ENCODE measurements around the gene ZNF211.

The ZNF211 gene

DNA sequence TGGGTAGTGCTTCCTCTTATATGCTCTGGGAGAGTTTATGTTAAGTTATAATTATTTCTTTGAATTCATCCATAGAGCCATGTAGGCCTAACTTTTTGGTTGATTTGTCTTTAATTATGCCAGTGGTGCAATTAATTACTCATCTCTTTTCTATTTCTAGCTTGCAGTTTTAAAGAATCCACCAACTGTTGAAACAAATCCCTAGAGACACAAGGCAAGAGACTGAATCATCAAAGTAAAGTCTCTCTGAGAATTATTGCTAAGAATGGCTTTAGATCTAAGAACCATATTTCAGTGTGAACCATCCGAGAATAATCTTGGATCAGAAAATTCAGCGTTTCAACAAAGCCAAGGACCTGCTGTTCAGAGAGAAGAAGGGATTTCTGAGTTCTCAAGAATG, 42.9 kb downstream of the ZNF211 start:
- peak overlapping the region; percentile 22 for H3K9ac ChIP-seq (ENCODE audit: low read length)
- no peak overlapping the region for H3K23ac ChIP-seq (ENCODE audit: low read length in 2 of 2)
- no peak overlapping the region for H4K91ac ChIP-seq (ENCODE audit: low read length)
- no peaks in the 10 kb centered on the region for H3K79me1 ChIP-seq (replicated peaks; ENCODE audit: low read length, poor library complexity, severe bottlenecking)
- no peaks in the 10 kb centered on the region for H3K36me3 ChIP-seq (ENCODE audit: control insufficient read depth in 1 of 2, insufficient read depth in 2 of 2, low read depth in 1 of 2, low read length in 2 of 2)
- no peak overlapping the region for H3K14ac ChIP-seq (ENCODE audit: low read length in 2 of 2)
- no peak overlapping the region for H4K8ac ChIP-seq (ENCODE audit: low read length)
- no peak overlapping the region for H3K4ac ChIP-seq (ENCODE audit: low read depth in 1 of 2, low read length in 2 of 2)
- DNase-seq: no peak
- 90% methylated on average over 2 of the region's 2 CpGs for WGBS
- no peak overlapping the region for H3K27ac ChIP-seq (ENCODE audit: low read length, poor library complexity, severe bottlenecking)
- no peak overlapping the region for H2AFZ ChIP-seq (ENCODE audit: low read depth, low read length)
- no peaks in the 10 kb centered on the region for H3K9me3 ChIP-seq (ENCODE audit: control insufficient read depth, low read length)
- H2BK120ac ChIP-seq (ENCODE audit: low read depth, low read length): no peak overlapping the region
- H2BK12ac ChIP-seq (ENCODE audit: low read length in 2 of 2): no peak overlapping the region
- no peak overlapping the region for H2BK15ac ChIP-seq (ENCODE audit: low read depth, poor library complexity, severe bottlenecking)
- no peak overlapping the region for H2BK5ac ChIP-seq (ENCODE audit: low read depth, low read length, poor library complexity, severe bottlenecking)
- no peaks in the 10 kb centered on the region for H3K27me3 ChIP-seq (ENCODE audit: control insufficient read depth in 1 of 2, insufficient read depth in 1 of 2, low read length in 2 of 2)
- no peak overlapping the region for H3K4me2 ChIP-seq (ENCODE audit: low read length, poor library complexity, severe bottlenecking)
- peak overlapping the region in 1 of 2 experiments; percentile 23 for H3K4me3 ChIP-seq (ENCODE audit: insufficient read depth in 1 of 2, low read depth in 1 of 2, low read length in 2 of 2)
- H2AK5ac ChIP-seq (ENCODE audit: low read length, severe bottlenecking): no peak overlapping the region
- H3K4me1 ChIP-seq (ENCODE audit: control insufficient read depth, insufficient read depth, low read depth, low read length): no peaks in the 10 kb centered on the region
- H3K18ac ChIP-seq (ENCODE audit: low read depth in 1 of 2, low read length in 2 of 2): no peak overlapping the region

- peak overlapping the region in 1 of 2 experiments; percentile 56 for H3K14ac ChIP-seq (ENCODE audit: low read length in 2 of 2)
- H3K18ac ChIP-seq (ENCODE audit: low read depth in 1 of 2, low read length in 2 of 2): peak overlapping the region in 1 of 2 experiments; percentile 90
- H3K27ac ChIP-seq (ENCODE audit: low read length, poor library complexity, severe bottlenecking): no peak overlapping the region
- H2BK15ac ChIP-seq (ENCODE audit: low read depth, poor library complexity, severe bottlenecking): no peak overlapping the region
- H4K91ac ChIP-seq (ENCODE audit: low read length): peak overlapping the region; percentile 72
- H3K23ac ChIP-seq (ENCODE audit: low read length in 2 of 2): peak overlapping the region in 1 of 2 experiments; percentile 91
- peaks cover 9% of the 10 kb centered on the region for H3K4me1 ChIP-seq (ENCODE audit: control insufficient read depth, insufficient read depth, low read depth, low read length)
- peak overlapping the region; percentile 73 for H2AFZ ChIP-seq (ENCODE audit: low read depth, low read length)
- peak overlapping the region; percentile 88 for H3K9ac ChIP-seq (ENCODE audit: low read length)
- peak overlapping the region; percentile 85 for H4K8ac ChIP-seq (ENCODE audit: low read length)
- H2BK12ac ChIP-seq (ENCODE audit: low read length in 2 of 2): no peak overlapping the region
- H3K4me3 ChIP-seq (ENCODE audit: insufficient read depth in 1 of 2, low read depth in 1 of 2, low read length in 2 of 2): peak overlapping the region; percentile 82 to 94
- peak overlapping the region; percentile 84 for H3K4me2 ChIP-seq (ENCODE audit: low read length, poor library complexity, severe bottlenecking)
- 6% methylated on average over 19 of the region's 19 CpGs for WGBS
- peak overlapping the region; percentile 35 for H2AK5ac ChIP-seq (ENCODE audit: low read length, severe bottlenecking)
- no peak overlapping the region for H2BK5ac ChIP-seq (ENCODE audit: low read depth, low read length, poor library complexity, severe bottlenecking)
- no peaks in the 10 kb centered on the region for H3K27me3 ChIP-seq (ENCODE audit: control insufficient read depth in 1 of 2, insufficient read depth in 1 of 2, low read length in 2 of 2)
- peaks cover 35% of the 10 kb centered on the region for H3K9me3 ChIP-seq (ENCODE audit: control insufficient read depth, low read length)
- no peak overlapping the region for H2BK120ac ChIP-seq (ENCODE audit: low read depth, low read length)
- H3K4ac ChIP-seq (ENCODE audit: low read depth in 1 of 2, low read length in 2 of 2): peak overlapping the region; percentile 59 to 67
- no peak for DNase-seq
- H3K36me3 ChIP-seq (ENCODE audit: control insufficient read depth in 1 of 2, insufficient read depth in 2 of 2, low read depth in 1 of 2, low read length in 2 of 2): peaks cover 35 to 37% of the 10 kb centered on the region in 2 experiments
- H3K79me1 ChIP-seq (replicated peaks; ENCODE audit: low read length, poor library complexity, severe bottlenecking): peaks cover 37% of the 10 kb centered on the region
Measured at GRCh38 chr19:57682226-57682766, 49.3 kb downstream of the ZNF211 start.

DNA sequence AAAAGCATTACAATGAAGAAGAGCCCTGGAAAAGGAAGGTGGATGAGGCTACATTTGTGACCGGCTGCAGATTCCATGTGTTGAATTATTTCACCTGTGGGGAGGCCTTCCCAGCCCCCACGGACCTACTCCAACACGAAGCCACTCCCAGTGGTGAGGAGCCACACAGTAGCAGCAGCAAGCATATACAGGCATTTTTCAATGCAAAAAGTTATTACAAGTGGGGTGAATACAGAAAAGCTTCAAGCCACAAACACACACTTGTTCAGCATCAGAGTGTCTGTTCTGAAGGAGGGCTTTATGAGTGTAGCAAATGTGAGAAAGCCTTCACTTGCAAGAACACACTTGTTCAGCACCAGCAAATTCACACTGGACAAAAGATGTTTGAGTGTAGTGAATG, 53.8 kb downstream of the ZNF211 start:
- DNase-seq: no peak
- Histone ChIP-seq H3K4ac (ENCODE audit: low read depth in 1 of 2, low read length in 2 of 2) (no peak overlapping the region), H3K79me1 (replicated peaks; ENCODE audit: low read length, poor library complexity, severe bottlenecking) (peaks cover 53% of the 10 kb centered on the region), H2AFZ (ENCODE audit: low read depth, low read length) (no peak overlapping the region), H4K91ac (ENCODE audit: low read length) (no peak overlapping the region), H3K18ac (ENCODE audit: low read depth in 1 of 2, low read length in 2 of 2) (no peak overlapping the region), H3K36me3 (ENCODE audit: control insufficient read depth in 1 of 2, insufficient read depth in 2 of 2, low read depth in 1 of 2, low read length in 2 of 2) (peaks cover 42 to 51% of the 10 kb centered on the region in 2 experiments), H3K27me3 (ENCODE audit: control insufficient read depth in 1 of 2, insufficient read depth in 1 of 2, low read length in 2 of 2) (no peaks in the 10 kb centered on the region), H2BK12ac (ENCODE audit: low read length in 2 of 2) (no peak overlapping the region), H3K23ac (ENCODE audit: low read length in 2 of 2) (no peak overlapping the region), H3K4me3 (ENCODE audit: insufficient read depth in 1 of 2, low read depth in 1 of 2, low read length in 2 of 2) (peak overlapping the region in 1 of 2 experiments; percentile 52), H3K27ac (ENCODE audit: low read length, poor library complexity, severe bottlenecking) (no peak overlapping the region), H3K4me2 (ENCODE audit: low read length, poor library complexity, severe bottlenecking) (no peak overlapping the region), H2BK15ac (ENCODE audit: low read depth, poor library complexity, severe bottlenecking) (no peak overlapping the region), H3K9me3 (ENCODE audit: control insufficient read depth, low read length) (peaks cover 69% of the 10 kb centered on the region), H3K9ac (ENCODE audit: low read length) (no peak overlapping the region), H2AK5ac (ENCODE audit: low read length, severe bottlenecking) (no peak overlapping the region), H2BK5ac (ENCODE audit: low read depth, low read length, poor library complexity, severe bottlenecking) (no peak overlapping the region), H2BK120ac (ENCODE audit: low read depth, low read length) (no peak overlapping the region), H4K8ac (ENCODE audit: low read length) (no peak overlapping the region), H3K14ac (ENCODE audit: low read length in 2 of 2) (no peak overlapping the region), H3K4me1 (ENCODE audit: control insufficient read depth, insufficient read depth, low read depth, low read length) (peaks cover 9% of the 10 kb centered on the region)
- WGBS: 100% methylated on average over 2 of the region's 3 CpGs

- H2BK5ac ChIP-seq (ENCODE audit: low read depth, low read length, poor library complexity, severe bottlenecking): no peak overlapping the region
- H3K4me2 ChIP-seq (ENCODE audit: low read length, poor library complexity, severe bottlenecking): no peak overlapping the region
- no peak overlapping the region for H2BK15ac ChIP-seq (ENCODE audit: low read depth, poor library complexity, severe bottlenecking)
- H3K27ac ChIP-seq (ENCODE audit: low read length, poor library complexity, severe bottlenecking): no peak overlapping the region
- no peak overlapping the region for H2AK5ac ChIP-seq (ENCODE audit: low read length, severe bottlenecking)
- no peak overlapping the region for H3K18ac ChIP-seq (ENCODE audit: low read depth in 1 of 2, low read length in 2 of 2)
- H3K4me3 ChIP-seq (ENCODE audit: insufficient read depth in 1 of 2, low read depth in 1 of 2, low read length in 2 of 2): peak overlapping the region in 1 of 2 experiments; percentile 52
- no peak overlapping the region for H3K23ac ChIP-seq (ENCODE audit: low read length in 2 of 2)
- no peak for DNase-seq
- H3K9ac ChIP-seq (ENCODE audit: low read length): no peak overlapping the region
- peaks cover 50% of the 10 kb centered on the region for H3K79me1 ChIP-seq (replicated peaks; ENCODE audit: low read length, poor library complexity, severe bottlenecking)
- no peaks in the 10 kb centered on the region for H3K27me3 ChIP-seq (ENCODE audit: control insufficient read depth in 1 of 2, insufficient read depth in 1 of 2, low read length in 2 of 2)
- H3K4ac ChIP-seq (ENCODE audit: low read depth in 1 of 2, low read length in 2 of 2): no peak overlapping the region
- no peak overlapping the region for H2BK120ac ChIP-seq (ENCODE audit: low read depth, low read length)
- H3K9me3 ChIP-seq (ENCODE audit: control insufficient read depth, low read length): peaks cover 70% of the 10 kb centered on the region
- H4K8ac ChIP-seq (ENCODE audit: low read length): no peak overlapping the region
- no peak overlapping the region for H2BK12ac ChIP-seq (ENCODE audit: low read length in 2 of 2)
- no peak overlapping the region for H2AFZ ChIP-seq (ENCODE audit: low read depth, low read length)
- no peak overlapping the region for H4K91ac ChIP-seq (ENCODE audit: low read length)
- H3K36me3 ChIP-seq (ENCODE audit: control insufficient read depth in 1 of 2, insufficient read depth in 2 of 2, low read depth in 1 of 2, low read length in 2 of 2): peaks cover 42 to 51% of the 10 kb centered on the region in 2 experiments
- 99% methylated on average over 10 of the region's 12 CpGs for WGBS
- H3K4me1 ChIP-seq (ENCODE audit: control insufficient read depth, insufficient read depth, low read depth, low read length): peaks cover 6% of the 10 kb centered on the region
- no peak overlapping the region for H3K14ac ChIP-seq (ENCODE audit: low read length in 2 of 2)
Measured at GRCh38 chr19:57687363-57688010, 54.5 kb downstream of the ZNF211 start.
